Fibroblast of mammary gland (primary cell): ENCODE measurements around the gene IMPA2.

Experiments
- DNase-seq: peaks from one replicate; pipeline ENCODE4 v3.0.0-alpha.2; 2010; ENCODE audit warnings: low read depth
- H3K4me3 ChIP-seq: 2 replicates; pipeline ENCODE4 v1.5.1; 2011; ENCODE audit warnings: low read depth, mild to moderate bottlenecking, low read length, moderate library complexity; ENCODE audit not compliant: control insufficient read depth
- TF ChIP-seq, protein P1 (sequence below): conservative IDR thresholded peaks from 2 replicates; pipeline ENCODE4 v1.5.1; 2011; ENCODE audit warnings: low read depth, low read length, inconsistent platforms; ENCODE audit not compliant: control insufficient read depth, insufficient read depth

IMPA2 gene

DNA sequence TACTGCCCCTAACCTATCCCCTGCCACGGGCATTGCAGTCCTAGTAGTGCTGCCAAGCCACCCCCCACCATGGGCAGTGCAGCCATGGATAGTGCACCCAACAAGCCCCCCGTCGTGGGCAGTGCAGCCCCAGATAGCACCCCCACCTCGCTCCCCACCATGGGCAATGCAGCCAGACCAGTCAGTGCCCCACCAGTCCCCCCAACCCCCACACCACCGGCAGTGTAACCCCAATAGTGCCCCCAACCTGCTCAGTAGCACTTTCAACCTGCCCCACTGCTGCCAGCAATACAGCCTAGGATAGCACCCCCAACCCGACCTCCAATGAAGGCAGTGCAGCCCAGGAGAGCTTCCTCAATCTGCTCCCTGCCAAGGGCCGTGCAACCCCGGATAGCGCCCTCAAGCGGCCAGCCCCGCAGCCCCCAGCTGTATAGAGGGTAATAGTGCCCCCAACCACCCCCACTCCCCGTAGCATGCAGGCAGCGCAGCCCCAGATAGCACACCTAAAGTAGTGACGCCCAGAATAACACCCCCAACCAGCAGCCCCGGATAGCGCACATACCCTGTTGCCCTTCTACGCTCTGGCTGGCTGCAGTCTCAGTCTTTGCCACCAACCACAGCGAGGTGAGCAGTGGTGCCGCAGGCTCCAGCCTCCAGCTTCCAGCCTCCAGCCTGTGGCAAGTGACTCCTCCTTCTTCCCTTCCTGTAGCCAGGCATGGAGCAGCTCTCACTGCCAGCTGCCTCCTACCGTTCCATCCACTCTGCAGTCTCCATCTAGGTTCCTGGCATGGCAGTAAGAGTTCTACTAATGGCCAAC is 66.9 kb downstream of the IMPA2 start:
- TF ChIP-seq, protein P1, sequence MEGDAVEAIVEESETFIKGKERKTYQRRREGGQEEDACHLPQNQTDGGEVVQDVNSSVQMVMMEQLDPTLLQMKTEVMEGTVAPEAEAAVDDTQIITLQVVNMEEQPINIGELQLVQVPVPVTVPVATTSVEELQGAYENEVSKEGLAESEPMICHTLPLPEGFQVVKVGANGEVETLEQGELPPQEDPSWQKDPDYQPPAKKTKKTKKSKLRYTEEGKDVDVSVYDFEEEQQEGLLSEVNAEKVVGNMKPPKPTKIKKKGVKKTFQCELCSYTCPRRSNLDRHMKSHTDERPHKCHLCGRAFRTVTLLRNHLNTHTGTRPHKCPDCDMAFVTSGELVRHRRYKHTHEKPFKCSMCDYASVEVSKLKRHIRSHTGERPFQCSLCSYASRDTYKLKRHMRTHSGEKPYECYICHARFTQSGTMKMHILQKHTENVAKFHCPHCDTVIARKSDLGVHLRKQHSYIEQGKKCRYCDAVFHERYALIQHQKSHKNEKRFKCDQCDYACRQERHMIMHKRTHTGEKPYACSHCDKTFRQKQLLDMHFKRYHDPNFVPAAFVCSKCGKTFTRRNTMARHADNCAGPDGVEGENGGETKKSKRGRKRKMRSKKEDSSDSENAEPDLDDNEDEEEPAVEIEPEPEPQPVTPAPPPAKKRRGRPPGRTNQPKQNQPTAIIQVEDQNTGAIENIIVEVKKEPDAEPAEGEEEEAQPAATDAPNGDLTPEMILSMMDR: no peak
- no peak overlapping the region for H3K4me3 ChIP-seq
- no peak for DNase-seq

GRCh38 chr18:12048827-12049175 is 67.5 kb downstream of the IMPA2 start:
- no peak overlapping the region for H3K4me3 ChIP-seq
- TF ChIP-seq, protein P1: no peak
- peak; percentile 78 for DNase-seq

DNA sequence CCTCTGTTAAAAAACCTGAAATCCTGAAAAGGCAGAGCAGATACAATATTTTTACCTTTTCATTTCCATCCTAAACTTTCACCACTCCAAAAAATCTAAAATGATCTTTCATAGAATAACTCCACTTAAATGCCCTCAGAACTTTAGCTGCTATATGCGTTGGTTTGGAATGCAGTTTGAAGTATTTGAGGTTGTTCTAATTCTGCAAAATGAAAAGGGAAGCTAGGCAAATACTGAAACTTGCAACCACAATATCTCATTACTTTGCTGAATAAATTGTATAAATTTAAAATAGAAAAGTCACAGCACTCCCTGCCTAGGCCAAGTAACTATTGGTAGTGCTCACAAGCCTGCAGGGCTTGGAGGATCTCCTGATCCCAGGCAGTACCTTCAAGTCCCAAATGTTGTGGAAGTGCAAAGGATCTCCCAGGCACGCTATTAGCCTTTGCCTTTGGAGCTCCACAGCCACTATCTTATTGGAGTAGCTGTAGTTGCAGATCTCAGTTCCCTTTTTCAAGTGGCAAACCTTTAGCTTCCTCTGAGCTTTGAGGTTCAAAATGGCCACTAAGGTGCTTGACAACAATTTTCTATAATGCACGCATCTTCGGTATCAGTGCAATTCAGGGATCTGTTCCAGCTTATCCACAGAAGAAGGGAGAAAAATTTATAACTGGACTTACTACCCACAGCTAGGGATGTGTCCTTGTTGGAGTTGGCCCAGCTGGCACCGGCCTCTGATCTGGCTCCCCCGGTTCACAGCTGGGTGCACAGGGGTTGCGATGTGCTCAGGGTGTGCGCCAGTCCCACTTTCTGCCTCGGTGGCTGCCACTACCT is 68.9 kb downstream of the IMPA2 start:
- DNase-seq: no peak
- TF ChIP-seq, protein P1: no peak
- no peak overlapping the region for H3K4me3 ChIP-seq

GRCh38 chr18:12052866-12053265 is 71.6 kb downstream of the IMPA2 start:
- TF ChIP-seq, protein P1: no peak
- no peak for DNase-seq
- H3K4me3 ChIP-seq: no peak overlapping the region

- H3K4me3 ChIP-seq: no peak overlapping the region
- DNase-seq: no peak
- TF ChIP-seq, protein P1: no peak
Observed at GRCh38 chr18:12053289-12053688, 72.0 kb downstream of the IMPA2 start.

- TF ChIP-seq, protein P1: no peak
- no peak for DNase-seq
- H3K4me3 ChIP-seq: no peak overlapping the region
Observed at GRCh38 chr18:12056034-12056883, 75.0 kb downstream of the IMPA2 start.
